Type B pancreatic cell (in vitro differentiated cells): ENCODE data around the gene ZNF550. TPM values are rescaled to one million over a fixed set of nuclear protein-coding genes. Genes with fewer than 3 reads are reported as not detected.

ENCODE experiments used
- DNase-seq: peaks from one replicate; pipeline ENCODE4 v3.0.0; 2021; ENCODE audit warnings: mixed read lengths; ENCODE audit not compliant: unreplicated experiment; ENCODE audit errors: extremely low spot score
- H3K27ac Mint-ChIP-seq: 2 replicates; pipeline ENCODE4 v1.8.0; 2021; ENCODE audit warnings: mild to moderate bottlenecking, mixed read lengths
- H3K27me3 Mint-ChIP-seq: 2 replicates; pipeline ENCODE4 v1.8.0; 2021; ENCODE audit warnings: mixed read lengths
- H3K36me3 Mint-ChIP-seq: 2 replicates; pipeline ENCODE4 v1.8.0; 2021; ENCODE audit warnings: mixed read lengths
- H3K4me1 Mint-ChIP-seq: one replicate; pipeline ENCODE4 v1.8.0; 2021; ENCODE audit warnings: mixed read lengths; ENCODE audit not compliant: unreplicated experiment
- H3K4me3 Mint-ChIP-seq: 2 replicates; pipeline ENCODE4 v1.8.0; 2021; ENCODE audit warnings: mild to moderate bottlenecking, mixed read lengths
- H3K9me3 Mint-ChIP-seq: 2 replicates; pipeline ENCODE4 v1.8.0; 2021; ENCODE audit warnings: mixed read lengths
- total RNA-seq: library from RNA; stranded (reverse); gene quantifications from 2 replicates; pipeline ENCODE4 v1.2.1, GENCODE V29; 2021; ENCODE audit warnings: low replicate concordance
- TF ChIP-seq, protein P1 (sequence below): fragments of 200-600 bp; sonication (generic); conservative IDR thresholded peaks from 2 replicates; pipeline ENCODE4 v1.5.0; 2021; ENCODE audit warnings: antibody characterized with exemption, mild to moderate bottlenecking

ZNF550 gene
- total RNA-seq, 1 donor from 2014 or later, result 15.9 TPM

GRCh38 chr19:57583521-57584416 is 24.1 kb upstream of the ZNF550 start, which contains the start of gene ZIK1:
Gene ZIK1, plus strand, starts transcription at chr19:57584145. Its CDS starts 212 bp downstream, at chr19:57584357.
- Mint-ChIP-seq H3K27ac (peak within 1 kb of the TSS; percentile 85), H3K9me3 (peaks cover 41% of the 10 kb centered on the region), H3K4me1 (peaks cover 6% of the 10 kb centered on the region), H3K27me3 (peaks cover 4% of the 10 kb centered on the region), H3K36me3 (peaks cover 47% of the 10 kb centered on the region), H3K4me3 (peak within 1 kb of the TSS; percentile 95)
- DNase-seq, result peak; percentile 85
- TF ChIP-seq, protein P1, sequence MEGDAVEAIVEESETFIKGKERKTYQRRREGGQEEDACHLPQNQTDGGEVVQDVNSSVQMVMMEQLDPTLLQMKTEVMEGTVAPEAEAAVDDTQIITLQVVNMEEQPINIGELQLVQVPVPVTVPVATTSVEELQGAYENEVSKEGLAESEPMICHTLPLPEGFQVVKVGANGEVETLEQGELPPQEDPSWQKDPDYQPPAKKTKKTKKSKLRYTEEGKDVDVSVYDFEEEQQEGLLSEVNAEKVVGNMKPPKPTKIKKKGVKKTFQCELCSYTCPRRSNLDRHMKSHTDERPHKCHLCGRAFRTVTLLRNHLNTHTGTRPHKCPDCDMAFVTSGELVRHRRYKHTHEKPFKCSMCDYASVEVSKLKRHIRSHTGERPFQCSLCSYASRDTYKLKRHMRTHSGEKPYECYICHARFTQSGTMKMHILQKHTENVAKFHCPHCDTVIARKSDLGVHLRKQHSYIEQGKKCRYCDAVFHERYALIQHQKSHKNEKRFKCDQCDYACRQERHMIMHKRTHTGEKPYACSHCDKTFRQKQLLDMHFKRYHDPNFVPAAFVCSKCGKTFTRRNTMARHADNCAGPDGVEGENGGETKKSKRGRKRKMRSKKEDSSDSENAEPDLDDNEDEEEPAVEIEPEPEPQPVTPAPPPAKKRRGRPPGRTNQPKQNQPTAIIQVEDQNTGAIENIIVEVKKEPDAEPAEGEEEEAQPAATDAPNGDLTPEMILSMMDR, result peak; percentile 31

DNA sequence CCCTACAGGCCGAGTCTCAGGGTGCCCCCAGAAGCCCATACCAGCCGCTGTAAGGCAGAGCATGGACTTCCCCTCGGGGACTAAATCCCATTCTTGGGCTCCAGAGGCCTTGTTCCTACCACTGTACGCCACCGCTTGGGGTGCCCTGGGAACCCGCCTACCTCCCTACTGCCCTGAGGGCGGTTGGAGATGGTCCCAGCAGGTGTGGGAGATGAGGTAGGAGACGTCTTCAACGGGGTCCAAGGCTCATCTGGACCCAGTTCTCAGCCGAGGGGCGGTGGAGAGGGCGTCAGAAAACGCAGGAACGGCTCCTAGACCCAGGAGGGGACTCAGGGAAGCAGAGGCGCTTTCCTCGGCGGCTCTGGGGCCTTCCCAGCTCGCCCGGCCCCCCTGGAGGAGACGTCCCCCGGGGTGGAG is 23.4 kb upstream of the ZNF550 start:
- Mint-ChIP-seq H3K27ac (no peak overlapping the region), H3K9me3 (peaks cover 38% of the 10 kb centered on the region), H3K4me1 (peaks cover 6% of the 10 kb centered on the region), H3K4me3 (peak overlapping the region; percentile 95), H3K36me3 (peaks cover 42% of the 10 kb centered on the region), H3K27me3 (peaks cover 4% of the 10 kb centered on the region)
- TF ChIP-seq, protein P1, result no peak
- DNase-seq, result no peak

GRCh38 chr19:57578487-57579205 is 19.0 kb upstream of the ZNF550 start, which contains the start of gene ZNF416:
Gene ZNF416, minus strand, starts transcription at chr19:57578911. Its CDS starts 207 bp downstream, at chr19:57578704.
- Mint-ChIP-seq H3K4me3 (peak within 1 kb of the TSS; percentile 90), H3K4me1 (peaks cover 9% of the 10 kb centered on the region), H3K9me3 (peaks cover 41% of the 10 kb centered on the region), H3K36me3 (peaks cover 50% of the 10 kb centered on the region), H3K27me3 (no peaks in the 10 kb centered on the region), H3K27ac (peak within 1 kb of the TSS; percentile 77)
- peak; percentile 95 for DNase-seq
- TF ChIP-seq, protein P1, result peak; percentile 37

DNA sequence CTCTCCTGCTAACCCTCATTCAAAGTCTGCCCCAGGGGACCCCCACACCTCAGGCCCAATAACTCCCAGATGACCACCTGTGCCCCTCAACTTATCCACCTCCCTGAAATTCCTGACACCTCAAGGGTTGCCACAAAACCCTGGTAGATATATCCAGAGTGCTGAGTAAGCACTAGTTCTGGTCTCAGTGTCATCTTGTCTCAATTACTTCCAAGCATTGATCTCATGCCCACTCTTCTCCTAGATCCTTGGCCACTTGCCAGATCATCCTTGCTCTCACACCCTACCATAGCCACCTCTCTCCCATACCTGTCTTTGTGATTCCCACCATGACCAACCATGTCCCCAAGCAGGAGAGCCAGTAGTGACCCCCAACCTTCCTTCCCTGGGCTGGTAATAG is 17.0 kb upstream of the ZNF550 start:
- DNase-seq, result no peak
- Mint-ChIP-seq H3K27ac (no peak overlapping the region), H3K4me3 (peak overlapping the region; percentile 51), H3K9me3 (peaks cover 34% of the 10 kb centered on the region), H3K27me3 (no peaks in the 10 kb centered on the region), H3K36me3 (peaks cover 69% of the 10 kb centered on the region), H3K4me1 (peaks cover 9% of the 10 kb centered on the region)
- TF ChIP-seq, protein P1, result no peak

GRCh38 chr19:57572415-57572947 is 12.8 kb upstream of the ZNF550 start:
- H3K4me1 Mint-ChIP-seq, result peaks cover 2% of the 10 kb centered on the region
- peaks cover 66% of the 10 kb centered on the region for H3K36me3 Mint-ChIP-seq
- DNase-seq, result no peak
- TF ChIP-seq, protein P1, result no peak
- no peak overlapping the region for H3K4me3 Mint-ChIP-seq
- no peak overlapping the region for H3K27ac Mint-ChIP-seq
- peaks cover 33% of the 10 kb centered on the region for H3K9me3 Mint-ChIP-seq
- H3K27me3 Mint-ChIP-seq, result no peaks in the 10 kb centered on the region
